ENCODE measurements around the gene TBX20. TPM values are rescaled to one million over a fixed set of nuclear protein-coding genes. Genes with fewer than 3 reads are reported as not detected.

Gene TBX20
- total RNA-seq, 1 experiment from 2014 or later: not detected

DNA sequence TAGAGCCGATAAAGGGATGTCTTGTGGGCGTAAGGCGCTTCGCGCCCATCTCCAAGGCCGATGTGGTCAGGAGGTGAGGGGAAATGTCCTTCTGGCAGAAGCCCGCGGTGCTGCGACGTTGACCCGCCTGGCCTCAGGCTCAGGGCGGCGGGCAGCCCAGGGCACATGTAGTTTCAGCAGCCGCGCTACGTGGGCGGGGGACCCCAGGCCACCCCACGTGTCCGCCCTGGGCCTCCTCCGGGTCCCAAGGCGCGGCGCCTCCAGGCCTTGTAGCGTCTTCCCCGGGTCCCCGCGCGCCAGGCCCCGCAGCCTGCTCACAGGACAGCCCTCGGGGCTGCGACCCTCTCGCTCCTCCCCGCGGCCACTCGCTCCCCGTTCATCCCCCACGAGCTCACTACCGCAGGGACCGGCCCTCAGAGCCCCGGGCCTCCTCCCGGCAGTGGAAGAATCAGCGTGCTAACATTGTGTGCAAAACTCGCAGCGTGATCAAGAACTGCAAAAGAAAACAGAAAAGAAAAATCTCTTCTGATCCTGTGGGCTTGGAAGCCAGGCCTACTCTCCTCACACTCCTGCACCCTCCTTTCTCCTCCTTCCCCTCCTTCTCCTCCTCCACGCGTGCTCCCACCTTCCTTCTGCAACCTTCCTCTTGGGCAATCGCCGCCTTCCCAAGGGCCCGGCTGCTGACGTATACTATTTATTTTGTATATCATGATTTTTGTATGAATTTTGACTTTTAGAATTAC is 4.4 kb upstream of the TBX20 start:
- BruUV-seq (replicated peaks): no TSS peak
- Mint-ChIP-seq H3K9me3 (ENCODE audit: unreplicated experiment) (no peaks in the 10 kb centered on the region), H3K4me3 (ENCODE audit: unreplicated experiment) (no peak overlapping the region), H3K4me1 (ENCODE audit: insufficient read depth, unreplicated experiment) (no peaks in the 10 kb centered on the region), H3K36me3 (ENCODE audit: insufficient read depth, unreplicated experiment) (no peaks in the 10 kb centered on the region), H3K27ac (ENCODE audit: low read depth, unreplicated experiment) (no peak overlapping the region), H3K27me3 (ENCODE audit: insufficient read depth, unreplicated experiment) (peaks cover 43% of the 10 kb centered on the region)
- POLR2A ChIA-PET: no interaction called here
- intact Hi-C loops (cut with micrococcal nuclease): no loop called here
- CTCF ChIA-PET: no interaction called here
- DNase-seq (ENCODE audit: unreplicated experiment): no peak
- TF ChIP-seq, protein P1, sequence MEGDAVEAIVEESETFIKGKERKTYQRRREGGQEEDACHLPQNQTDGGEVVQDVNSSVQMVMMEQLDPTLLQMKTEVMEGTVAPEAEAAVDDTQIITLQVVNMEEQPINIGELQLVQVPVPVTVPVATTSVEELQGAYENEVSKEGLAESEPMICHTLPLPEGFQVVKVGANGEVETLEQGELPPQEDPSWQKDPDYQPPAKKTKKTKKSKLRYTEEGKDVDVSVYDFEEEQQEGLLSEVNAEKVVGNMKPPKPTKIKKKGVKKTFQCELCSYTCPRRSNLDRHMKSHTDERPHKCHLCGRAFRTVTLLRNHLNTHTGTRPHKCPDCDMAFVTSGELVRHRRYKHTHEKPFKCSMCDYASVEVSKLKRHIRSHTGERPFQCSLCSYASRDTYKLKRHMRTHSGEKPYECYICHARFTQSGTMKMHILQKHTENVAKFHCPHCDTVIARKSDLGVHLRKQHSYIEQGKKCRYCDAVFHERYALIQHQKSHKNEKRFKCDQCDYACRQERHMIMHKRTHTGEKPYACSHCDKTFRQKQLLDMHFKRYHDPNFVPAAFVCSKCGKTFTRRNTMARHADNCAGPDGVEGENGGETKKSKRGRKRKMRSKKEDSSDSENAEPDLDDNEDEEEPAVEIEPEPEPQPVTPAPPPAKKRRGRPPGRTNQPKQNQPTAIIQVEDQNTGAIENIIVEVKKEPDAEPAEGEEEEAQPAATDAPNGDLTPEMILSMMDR (IDR thresholded peaks at IDR 0.05; ENCODE audit: unreplicated experiment): no peak

DNA sequence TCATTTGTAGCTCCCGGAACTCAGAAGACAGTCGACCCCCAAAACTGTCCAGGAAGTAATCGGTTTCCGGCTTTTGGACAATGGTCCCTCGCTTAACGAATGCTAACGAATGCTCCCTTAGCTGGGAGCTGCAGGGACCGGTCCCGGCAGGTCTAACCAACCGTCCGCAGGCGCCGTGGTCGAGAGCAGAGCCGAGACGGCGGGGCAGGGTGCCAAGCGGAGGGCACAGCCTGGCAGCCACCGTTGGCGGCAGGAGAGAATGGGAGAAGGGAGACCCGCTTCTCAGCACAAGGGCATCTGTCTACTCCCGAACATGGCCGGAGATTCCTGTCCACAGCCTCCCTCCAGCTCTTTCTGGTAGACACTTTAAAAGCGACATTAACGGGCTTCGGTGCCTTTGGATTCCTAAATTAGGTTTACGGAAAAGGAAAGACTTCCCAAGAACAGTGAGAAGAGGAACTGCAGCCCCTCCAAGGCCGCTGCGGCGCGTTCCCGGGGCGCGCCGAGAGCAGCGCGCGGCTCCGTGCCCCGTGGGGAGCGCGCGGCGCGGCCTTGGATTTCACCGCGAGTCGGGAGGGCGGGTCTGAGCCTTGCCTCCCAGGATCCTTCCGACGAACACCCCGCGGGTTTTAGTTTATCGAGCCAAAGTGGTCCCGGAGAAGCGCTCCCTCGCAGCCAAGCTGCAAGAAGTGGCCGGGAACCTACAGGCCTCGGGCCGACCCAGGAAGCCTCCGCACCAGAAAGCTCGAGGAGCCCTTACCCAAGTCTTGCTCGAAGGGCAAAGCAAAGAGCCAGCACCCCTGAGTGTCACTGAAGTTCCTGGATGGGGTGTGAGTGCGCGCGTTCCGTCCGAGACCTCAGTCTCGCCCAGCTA is 3.6 kb upstream of the TBX20 start:
- Mint-ChIP-seq H3K36me3 (ENCODE audit: insufficient read depth, unreplicated experiment) (no peaks in the 10 kb centered on the region), H3K4me1 (ENCODE audit: insufficient read depth, unreplicated experiment) (no peaks in the 10 kb centered on the region), H3K27me3 (ENCODE audit: insufficient read depth, unreplicated experiment) (peaks cover 43% of the 10 kb centered on the region), H3K9me3 (ENCODE audit: unreplicated experiment) (no peaks in the 10 kb centered on the region), H3K4me3 (ENCODE audit: unreplicated experiment) (no peak overlapping the region), H3K27ac (ENCODE audit: low read depth, unreplicated experiment) (no peak overlapping the region)
- CTCF ChIA-PET: no interaction called here
- no TSS peak for BruUV-seq (replicated peaks)
- intact Hi-C loops (cut with micrococcal nuclease): no loop called here
- no peak for DNase-seq (ENCODE audit: unreplicated experiment)
- TF ChIP-seq, protein P1 (IDR thresholded peaks at IDR 0.05; ENCODE audit: unreplicated experiment): no peak
- POLR2A ChIA-PET: no interaction called here

DNA sequence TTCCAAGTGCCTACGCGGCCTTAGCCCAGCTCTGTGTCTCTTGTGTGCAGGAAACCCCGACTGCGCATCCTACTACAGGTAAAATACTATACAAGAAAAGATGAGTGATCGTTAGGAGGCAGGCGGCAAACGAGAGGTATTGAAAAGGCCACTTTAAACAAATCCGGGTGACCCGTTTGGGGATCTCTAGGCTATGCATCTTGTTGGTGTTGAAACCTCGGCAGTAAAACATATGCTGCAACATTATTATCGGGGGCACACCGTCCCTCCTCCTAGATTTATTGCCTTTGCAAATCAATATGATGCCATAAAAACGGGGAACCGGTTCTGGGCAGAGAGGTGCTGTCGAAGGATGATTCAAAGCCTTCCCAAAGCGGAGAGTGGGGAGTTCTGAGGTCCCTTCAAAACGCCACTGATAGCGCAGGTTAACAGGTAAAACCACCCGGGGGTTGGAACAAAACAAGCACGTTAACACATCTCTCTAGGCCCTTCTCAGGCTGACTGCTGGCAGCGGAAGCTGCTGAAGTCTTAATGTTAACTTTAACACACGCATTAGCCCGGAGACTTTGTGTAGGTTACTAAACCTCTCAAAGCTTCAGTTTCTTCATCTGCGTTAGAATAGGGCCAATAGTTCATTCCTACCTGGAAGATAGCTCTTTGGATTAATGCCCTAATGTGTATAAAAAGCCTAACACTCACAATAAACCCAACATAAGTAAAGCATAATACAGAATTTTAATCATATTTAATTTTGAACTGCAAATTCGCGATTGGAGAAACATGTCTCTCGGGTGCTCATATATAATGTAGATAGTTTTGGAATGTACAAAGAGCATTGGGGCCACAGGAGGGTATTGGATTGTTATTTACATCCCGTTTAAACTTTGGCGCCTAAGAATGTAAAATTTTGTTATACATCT is 2.6 kb upstream of the TBX20 start:
- peaks cover 52% of the 10 kb centered on the region for H3K27me3 Mint-ChIP-seq (ENCODE audit: insufficient read depth, unreplicated experiment)
- intact Hi-C loops (cut with micrococcal nuclease): no loop called here
- DNase-seq (ENCODE audit: unreplicated experiment): no peak
- ChIA-PET CTCF (no interaction called here), POLR2A (no interaction called here)
- BruUV-seq (replicated peaks): no TSS peak
- no peaks in the 10 kb centered on the region for H3K9me3 Mint-ChIP-seq (ENCODE audit: unreplicated experiment)
- H3K27ac Mint-ChIP-seq (ENCODE audit: low read depth, unreplicated experiment): no peak overlapping the region
- no peak overlapping the region for H3K4me3 Mint-ChIP-seq (ENCODE audit: unreplicated experiment)
- no peaks in the 10 kb centered on the region for H3K4me1 Mint-ChIP-seq (ENCODE audit: insufficient read depth, unreplicated experiment)
- TF ChIP-seq, protein P1 (IDR thresholded peaks at IDR 0.05; ENCODE audit: unreplicated experiment): no peak
- H3K36me3 Mint-ChIP-seq (ENCODE audit: insufficient read depth, unreplicated experiment): no peaks in the 10 kb centered on the region

Data from MCF 10A (cell line).